Osteocyte (in vitro differentiated cells): ENCODE data around the gene CRB1. TPM values are rescaled to one million over a fixed set of nuclear protein-coding genes. Genes with fewer than 3 reads are reported as not detected.
A peak's percentile ranks its signal among the peaks of the same experiment; 100 is the strongest.

Source experiments
- DNase-seq: peaks from one replicate; pipeline ENCODE4 v3.0.0; 2021; ENCODE audit warnings: mixed read lengths; ENCODE audit not compliant: unreplicated experiment; ENCODE audit errors: extremely low spot score
- H3K27ac Mint-ChIP-seq: one replicate; pipeline ENCODE4 v1.8.0; 2021; ENCODE audit warnings: mild to moderate bottlenecking, mixed read lengths; ENCODE audit not compliant: unreplicated experiment
- H3K27me3 Mint-ChIP-seq: one replicate; pipeline ENCODE4 v1.8.0; 2021; ENCODE audit warnings: mixed read lengths; ENCODE audit not compliant: unreplicated experiment
- H3K36me3 Mint-ChIP-seq: one replicate; pipeline ENCODE4 v1.8.0; 2021; ENCODE audit warnings: mixed read lengths; ENCODE audit not compliant: unreplicated experiment
- H3K4me1 Mint-ChIP-seq: one replicate; pipeline ENCODE4 v1.8.0; 2021; ENCODE audit warnings: mixed read lengths; ENCODE audit not compliant: unreplicated experiment
- H3K4me3 Mint-ChIP-seq: one replicate; pipeline ENCODE4 v1.8.0; 2021; ENCODE audit warnings: mild to moderate bottlenecking, moderate library complexity, mixed read lengths; ENCODE audit not compliant: unreplicated experiment
- H3K9me3 Mint-ChIP-seq: one replicate; pipeline ENCODE4 v1.8.0; 2021; ENCODE audit warnings: mixed read lengths; ENCODE audit not compliant: unreplicated experiment
- CTCF ChIP-seq: fragments of 200-600 bp; sonication (generic); IDR thresholded peaks from 2 replicates; pipeline ENCODE4 v1.5.0; 2021; ENCODE audit warnings: antibody characterized with exemption, mild to moderate bottlenecking, moderate library complexity
- total RNA-seq: library from RNA; stranded (reverse); gene quantifications from 2 replicates; pipeline ENCODE4 v1.2.1, GENCODE V29; 2021

Gene CRB1
- total RNA-seq, 1 donor from 2014 or later, result not detected

- H3K4me3 Mint-ChIP-seq, result no peak overlapping the region
- DNase-seq, result no peak
- H3K27ac Mint-ChIP-seq, result no peak overlapping the region
- no peaks in the 10 kb centered on the region for H3K27me3 Mint-ChIP-seq
- no peaks in the 10 kb centered on the region for H3K36me3 Mint-ChIP-seq
- no peak for TF ChIP-seq CTCF
- peaks cover 8% of the 10 kb centered on the region for H3K4me1 Mint-ChIP-seq
- no peaks in the 10 kb centered on the region for H3K9me3 Mint-ChIP-seq
Observed at GRCh38 chr1:197343663-197344273, 75.7 kb downstream of the CRB1 start.

- DNase-seq, result no peak
- H3K27ac Mint-ChIP-seq, result no peak overlapping the region
Observed at GRCh38 chr1:197351821-197352440, 83.9 kb downstream of the CRB1 start.

GRCh38 chr1:197355248-197355995 lies 87.4 kb downstream of the CRB1 start:
- Mint-ChIP-seq H3K27me3 (no peaks in the 10 kb centered on the region), H3K9me3 (no peaks in the 10 kb centered on the region), H3K4me1 (no peaks in the 10 kb centered on the region)

More at GRCh38 chr1:197351821-197352440, 83.9 kb downstream of the CRB1 start:
- H3K27me3 Mint-ChIP-seq, result no peaks in the 10 kb centered on the region
- no peaks in the 10 kb centered on the region for H3K36me3 Mint-ChIP-seq
- no peak for TF ChIP-seq CTCF
- no peak overlapping the region for H3K4me3 Mint-ChIP-seq
- no peaks in the 10 kb centered on the region for H3K4me1 Mint-ChIP-seq
- no peaks in the 10 kb centered on the region for H3K9me3 Mint-ChIP-seq

GRCh38 chr1:197356723-197357533 lies 88.9 kb downstream of the CRB1 start:
- no peaks in the 10 kb centered on the region for H3K4me1 Mint-ChIP-seq
- no peaks in the 10 kb centered on the region for H3K9me3 Mint-ChIP-seq
- H3K27me3 Mint-ChIP-seq, result no peaks in the 10 kb centered on the region
- no peaks in the 10 kb centered on the region for H3K36me3 Mint-ChIP-seq
- DNase-seq, result no peak
- H3K27ac Mint-ChIP-seq, result no peak overlapping the region
- TF ChIP-seq CTCF, result peak; percentile 76
- H3K4me3 Mint-ChIP-seq, result no peak overlapping the region

More at GRCh38 chr1:197355248-197355995, 87.4 kb downstream of the CRB1 start:
- TF ChIP-seq CTCF, result no peak
- Mint-ChIP-seq H3K27ac (no peak overlapping the region), H3K36me3 (no peaks in the 10 kb centered on the region), H3K4me3 (no peak overlapping the region)
- no peak for DNase-seq
